H9 (cell line): ENCODE data around the gene GSE1. TPM values are rescaled to one million over a fixed set of nuclear protein-coding genes. Genes with fewer than 3 reads are reported as not detected.

ENCODE experiments used
- DNase-seq: peaks from one replicate; pipeline ENCODE4 v3.0.0-alpha.2; 2017
- H2AFZ ChIP-seq: one replicate; pipeline ENCODE4 v1.6.1; 2013; ENCODE audit warnings: mild to moderate bottlenecking, low read length, control low read depth, moderate library complexity
- H2AK5ac ChIP-seq: 2 replicates; pipeline ENCODE4 v1.6.1; 2013; ENCODE audit warnings: low read length, control low read depth, mixed read lengths; ENCODE audit not compliant: insufficient read length
- H2BK120ac ChIP-seq: one replicate; pipeline ENCODE4 v1.6.1; 2013; ENCODE audit warnings: low read depth, mild to moderate bottlenecking, low read length, control low read depth, inconsistent platforms; ENCODE audit not compliant: poor library complexity, severe bottlenecking
- H2BK12ac ChIP-seq: 2 replicates; pipeline ENCODE4 v1.6.1; 2013; ENCODE audit warnings: low read length, control low read depth, mixed read lengths, low read depth; ENCODE audit not compliant: insufficient read length
- H2BK15ac ChIP-seq: 2 replicates; pipeline ENCODE4 v1.6.1; 2013; ENCODE audit warnings: low read depth, low read length, control low read depth
- H2BK20ac ChIP-seq: one replicate; pipeline ENCODE4 v1.6.1; 2013; ENCODE audit warnings: low read depth, mild to moderate bottlenecking, low read length, control low read depth, inconsistent platforms; ENCODE audit not compliant: poor library complexity, severe bottlenecking
- H2BK5ac ChIP-seq: 2 replicates; pipeline ENCODE4 v1.6.1; 2013; ENCODE audit warnings: low read length, control low read depth, mixed read lengths; ENCODE audit not compliant: insufficient read length
- H3K14ac ChIP-seq: 2 replicates; pipeline ENCODE4 v1.6.1; 2013; ENCODE audit warnings: low read length, control low read depth; ENCODE audit not compliant: insufficient read depth
- H3K18ac ChIP-seq: 2 replicates; pipeline ENCODE4 v1.6.1; 2013; ENCODE audit warnings: low read depth, mild to moderate bottlenecking, mixed read lengths, low read length, control low read depth; ENCODE audit not compliant: insufficient read length
- H3K23ac ChIP-seq: 2 replicates; pipeline ENCODE4 v1.6.1; 2013; ENCODE audit warnings: low read length, control low read depth, mixed read lengths, low read depth; ENCODE audit not compliant: insufficient read length
- H3K23me2 ChIP-seq: 2 replicates; pipeline ENCODE4 v1.6.1; 2013; ENCODE audit warnings: low read depth, mild to moderate bottlenecking, mixed read lengths, low read length, control low read depth; ENCODE audit not compliant: insufficient read length, poor library complexity, severe bottlenecking
- H3K27ac ChIP-seq: 2 replicates; pipeline ENCODE4 v1.5.1; 2013; ENCODE audit warnings: low read length, control low read depth, mixed read lengths, low read depth; ENCODE audit not compliant: insufficient read length
- H3K27me3 ChIP-seq: 2 replicates; pipeline ENCODE4 v1.6.1; 2013; ENCODE audit warnings: low read length, control low read depth, inconsistent platforms; ENCODE audit not compliant: insufficient read depth
- H3K4ac ChIP-seq: 2 replicates; pipeline ENCODE4 v1.6.1; 2013; ENCODE audit warnings: low read depth, mild to moderate bottlenecking, control low read depth, inconsistent platforms, low read length, moderate library complexity
- H3K4me1 ChIP-seq: 2 replicates; pipeline ENCODE4 v1.6.1; 2013; ENCODE audit warnings: low read length, control low read depth, inconsistent platforms; ENCODE audit not compliant: insufficient read depth
- H3K4me2 ChIP-seq: 2 replicates; pipeline ENCODE4 v1.6.1; 2013; ENCODE audit warnings: low read length, control low read depth, mixed read lengths; ENCODE audit not compliant: insufficient read length, insufficient read depth
- H3K56ac ChIP-seq: 2 replicates; pipeline ENCODE4 v1.6.1; 2013; ENCODE audit warnings: low read depth, mild to moderate bottlenecking, mixed read lengths, low read length, control low read depth; ENCODE audit not compliant: insufficient read length
- H3K79me1 ChIP-seq: 2 replicates; pipeline ENCODE4 v1.6.1; 2013; ENCODE audit warnings: low read depth, mild to moderate bottlenecking, moderate library complexity, low read length, control low read depth, inconsistent platforms; ENCODE audit not compliant: insufficient read depth, poor library complexity, severe bottlenecking
- H3K79me2 ChIP-seq: 2 replicates; pipeline ENCODE4 v1.6.1; 2013; ENCODE audit warnings: low read length, control low read depth, inconsistent platforms; ENCODE audit not compliant: insufficient read depth
- H3K9ac ChIP-seq: 2 replicates; pipeline ENCODE4 v1.6.1; 2013; ENCODE audit warnings: low read length, control low read depth, mixed read lengths; ENCODE audit not compliant: insufficient read length; ENCODE audit errors: extremely low read depth
- H3K9me3 ChIP-seq: one replicate; pipeline ENCODE4 v1.6.1; 2013; ENCODE audit warnings: low read depth, low read length, inconsistent platforms; ENCODE audit not compliant: control insufficient read depth
- H3T11ph ChIP-seq: one replicate; pipeline ENCODE4 v1.6.1; 2013; ENCODE audit warnings: mild to moderate bottlenecking, low read length, control low read depth, inconsistent platforms
- H4K20me1 ChIP-seq: one replicate; pipeline ENCODE4 v1.6.1; 2013; ENCODE audit not compliant: control insufficient read depth, insufficient read length, insufficient read depth
- H4K5ac ChIP-seq: 2 replicates; pipeline ENCODE4 v1.6.1; 2013; ENCODE audit warnings: low read depth, mild to moderate bottlenecking, mixed read lengths, low read length, control low read depth; ENCODE audit not compliant: insufficient read length
- H4K8ac ChIP-seq: replicated peaks from 2 replicates; pipeline ENCODE4 v1.6.1; 2013; ENCODE audit warnings: low read length, control low read depth, mixed read lengths, low read depth; ENCODE audit not compliant: insufficient read length
- H4K91ac ChIP-seq: 2 replicates; pipeline ENCODE4 v1.6.1; 2013; ENCODE audit warnings: low read depth, mild to moderate bottlenecking, moderate library complexity, mixed read lengths, low read length, control low read depth; ENCODE audit not compliant: insufficient read length
- H3K27ac Mint-ChIP-seq, 3 experiments: 2 replicates in 2 of 3; 3 replicates in 1 of 3; pipeline ENCODE4 v1.8.0; 2020 to 2021; ENCODE audit warnings: mixed read lengths in 3 of 3, mild to moderate bottlenecking in 1 of 3, moderate library complexity in 1 of 3
- H3K27me3 Mint-ChIP-seq: 2 replicates; pipeline ENCODE4 v1.8.0; 2021; ENCODE audit warnings: low read depth, mild to moderate bottlenecking, moderate library complexity, mixed read lengths
- H3K36me3 Mint-ChIP-seq, 3 experiments: 2 replicates in 2 of 3; 3 replicates in 1 of 3; pipeline ENCODE4 v1.8.0; 2020 to 2021; ENCODE audit warnings: low read depth in 3 of 3, mixed read lengths in 3 of 3; ENCODE audit not compliant: insufficient read depth in 1 of 3
- H3K4me1 Mint-ChIP-seq, 2 experiments: 2 replicates each; pipeline ENCODE4 v1.8.0; 2020; ENCODE audit warnings: mixed read lengths in 2 of 2
- H3K4me3 Mint-ChIP-seq, 2 experiments: 2 replicates in 1 of 2; 3 replicates in 1 of 2; pipeline ENCODE4 v1.8.0; 2020 to 2021; ENCODE audit warnings: mild to moderate bottlenecking in 2 of 2, mixed read lengths in 2 of 2, moderate library complexity in 1 of 2
- H3K9me3 Mint-ChIP-seq, 2 experiments: 2 replicates in 1 of 2; 3 replicates in 1 of 2; pipeline ENCODE4 v1.8.0; 2020; ENCODE audit warnings: mild to moderate bottlenecking in 2 of 2, mixed read lengths in 2 of 2, moderate library complexity in 1 of 2
- CTCF ChIP-seq: fragments of 200-600 bp; sonication (generic); conservative IDR thresholded peaks from 3 replicates; pipeline ENCODE4 v1.8.0; 2021; ENCODE audit warnings: antibody characterized with exemption, mild to moderate bottlenecking
- WGBS: extraction: QIAGEN DNeasy Blood & Tissue Kit; methylation state at CpG from one replicate; pipeline ENCODE4 v1.1.7; 2013; ENCODE audit warnings: missing lambda C conversion rate, low lambda C conversion rate, mixed read lengths; ENCODE audit not compliant: insufficient read length; ENCODE audit errors: extremely low coverage; 5-methylcytosine and 5-hydroxymethylcytosine counted together
- total RNA-seq: library from RNA; stranded (reverse); gene quantifications from 2 replicates; pipeline ENCODE4 v1.2.1, GENCODE V29; 2021

GSE1 gene
- total RNA-seq, 1 experiment from 2014 or later, result 125 TPM

- Histone ChIP-seq H2BK12ac (no peak overlapping the region), H4K91ac (no peak overlapping the region), H4K5ac (no peak overlapping the region), H4K8ac (no peak overlapping the region), H2BK5ac (no peak overlapping the region), H3K9me3 (no peaks in the 10 kb centered on the region), H3K79me2 (peaks cover 2% of the 10 kb centered on the region; the same call in 1 of the 2 replicates), H3K4ac (no peak overlapping the region), H4K20me1 (no peaks in the 10 kb centered on the region), H3T11ph (no peak overlapping the region), H3K23me2 (no peaks in the 10 kb centered on the region), H3K14ac (no peak overlapping the region), H3K9ac (no peak overlapping the region), H2BK20ac (no peak overlapping the region), H2AFZ (no peak overlapping the region), H3K27me3 (no peaks in the 10 kb centered on the region), H3K79me1 (peaks cover 11% of the 10 kb centered on the region), H3K18ac (no peak overlapping the region), H2BK15ac (no peak overlapping the region), H2BK120ac (no peak overlapping the region), H3K27ac (no peak overlapping the region), H3K23ac (no peak overlapping the region), H2AK5ac (no peak overlapping the region), H3K4me2 (no peak overlapping the region), H3K4me1 (no peaks in the 10 kb centered on the region), H3K56ac (no peak overlapping the region)
- WGBS, result no CpG with 5 or more reads among the region's 39 CpGs
- no peak overlapping the region for H3K4me3 Mint-ChIP-seq
- peaks cover 0 to 15% of the 10 kb centered on the region in 2 experiments; a peak in 3 of 4 replicates for H3K4me1 Mint-ChIP-seq
- H3K27me3 Mint-ChIP-seq, result no peaks in the 10 kb centered on the region; the same call in 1 of the 2 replicates
- H3K9me3 Mint-ChIP-seq, result peaks cover 0 to 3% of the 10 kb centered on the region in 2 experiments; a peak in 1 of 5 replicates
- H3K27ac Mint-ChIP-seq, result no peak overlapping the region
- no peak for DNase-seq
- no peak for TF ChIP-seq CTCF
- H3K36me3 Mint-ChIP-seq, result peaks cover 14 to 45% (median 43%) of the 10 kb centered on the region in 3 experiments; a peak in 6 of 7 replicates
These were observed 37.2 kb downstream of the GSE1 start for GRCh38 chr16:85650135-85650843.
